Glomerular visceral epithelial cell (primary cell): ENCODE measurements around the gene UBA6.
A peak's percentile ranks its signal among the peaks of the same experiment; 100 is the strongest.
"Not testable (repeated sequence)": the region's sequence is repeated elsewhere in the genome, so short reads cannot be mapped to it uniquely, and the experiment has no call there.

Source experiments
- DNase-seq: peaks from one replicate; pipeline ENCODE4 v3.0.0-alpha.2; 2016; ENCODE audit errors: extremely low spot score

UBA6 gene

DNA sequence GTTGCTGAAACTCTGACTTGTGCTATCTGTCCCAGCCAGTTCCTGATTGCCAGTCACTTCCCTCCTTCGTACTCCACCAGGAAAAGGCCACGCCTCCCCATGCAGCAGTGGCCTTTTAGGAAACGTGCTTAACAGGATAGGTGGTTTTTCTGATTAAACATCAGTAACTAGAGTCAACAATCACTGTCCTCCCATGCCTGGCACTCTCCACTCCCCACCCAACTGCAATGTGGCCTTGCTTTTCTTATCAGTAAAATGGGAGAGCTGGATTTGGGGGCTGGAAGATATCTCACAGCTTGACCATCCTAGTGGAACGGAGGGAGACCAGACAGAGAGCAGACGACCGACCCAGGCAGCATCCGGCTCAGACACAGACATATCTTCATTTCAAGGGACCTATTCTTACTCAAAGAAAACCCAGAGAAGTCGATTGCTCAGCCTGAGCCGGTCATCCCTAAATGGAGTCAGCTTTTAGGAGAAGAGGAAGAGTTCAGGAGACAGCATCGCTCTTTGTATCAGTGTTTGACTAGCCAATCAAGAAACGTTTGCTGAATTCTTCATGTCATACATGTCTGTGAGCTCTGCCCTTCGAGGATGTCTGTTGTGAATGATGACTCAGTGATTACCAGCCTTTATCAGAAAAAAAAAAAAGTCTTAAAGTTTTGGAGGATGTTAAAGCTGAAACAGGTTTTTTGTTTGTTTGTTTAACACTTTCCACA lies 12.7 kb upstream of the UBA6 start:
- DNase-seq: peak; percentile 56

DNA sequence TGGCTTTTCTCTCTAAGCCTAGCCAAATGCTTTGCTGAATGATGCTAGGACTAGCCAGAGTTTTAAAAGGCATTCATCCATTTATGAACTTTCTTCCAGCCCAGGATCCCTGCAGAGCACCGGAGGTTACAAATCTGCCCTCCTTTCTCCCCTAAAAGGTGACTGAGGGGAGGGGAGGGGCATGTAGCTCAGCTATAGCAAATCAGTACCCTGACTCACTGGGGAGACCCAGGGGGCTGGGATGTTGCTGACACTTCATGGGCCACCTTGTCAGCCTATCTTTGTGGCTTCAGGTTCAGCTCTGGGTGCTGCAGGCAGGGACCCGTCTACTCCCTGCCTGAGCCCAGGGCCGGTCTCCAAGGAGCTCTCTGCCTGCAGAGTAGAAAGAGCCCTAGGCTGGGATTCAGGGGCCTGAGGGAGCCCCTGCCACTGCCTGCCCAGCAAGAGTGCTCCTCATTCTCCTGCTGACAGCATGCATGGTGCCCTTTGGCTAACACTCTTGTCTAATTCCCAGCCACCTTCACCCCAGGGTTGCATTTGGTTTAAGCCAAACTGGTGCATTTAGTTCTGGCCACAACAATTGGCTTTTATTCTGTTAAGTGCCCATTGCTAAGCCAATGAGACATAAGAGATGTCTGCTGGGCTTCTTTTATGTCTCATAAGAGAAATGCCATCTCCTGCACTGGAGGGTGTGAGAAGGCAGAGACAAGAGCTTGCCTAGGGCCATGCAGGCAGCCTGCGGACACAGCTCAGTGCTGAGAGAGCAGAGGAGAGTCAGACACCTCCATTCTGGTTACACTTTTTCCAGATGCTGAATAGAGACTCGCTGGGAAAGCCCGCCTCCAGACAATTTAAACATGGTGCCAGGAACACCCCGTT lies 11.9 kb upstream of the UBA6 start:
- DNase-seq: no peak

DNA sequence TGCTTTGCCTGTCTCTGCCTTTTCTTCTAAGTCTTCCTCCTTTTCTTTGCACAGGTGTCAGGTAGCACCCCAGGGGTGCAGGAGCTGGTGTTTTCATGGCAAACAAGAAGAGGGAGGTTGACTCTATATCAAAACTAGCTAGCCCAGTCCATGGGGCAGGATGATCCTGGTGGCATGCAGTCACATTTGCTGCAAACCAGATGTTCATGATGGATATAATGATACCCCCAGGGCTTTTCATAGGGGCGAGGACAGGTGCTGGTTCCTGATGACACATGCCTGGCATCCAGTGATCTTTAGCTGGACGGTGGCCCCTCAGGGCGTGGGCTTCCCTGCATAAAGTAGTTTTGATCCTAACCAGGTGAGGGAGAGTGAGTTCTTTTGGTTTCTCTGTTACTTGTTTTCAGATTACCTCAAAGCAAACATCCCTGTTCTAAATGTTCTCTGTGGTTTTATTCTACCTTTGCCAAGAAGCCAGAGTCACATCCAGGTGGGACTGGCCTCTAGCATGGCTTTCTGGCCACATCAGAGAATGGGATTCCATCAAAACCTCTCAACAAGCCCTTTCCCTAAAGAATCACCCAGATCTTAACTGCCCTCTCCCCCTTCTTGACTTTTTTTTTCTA lies 11.2 kb upstream of the UBA6 start:
- DNase-seq: no peak

DNA sequence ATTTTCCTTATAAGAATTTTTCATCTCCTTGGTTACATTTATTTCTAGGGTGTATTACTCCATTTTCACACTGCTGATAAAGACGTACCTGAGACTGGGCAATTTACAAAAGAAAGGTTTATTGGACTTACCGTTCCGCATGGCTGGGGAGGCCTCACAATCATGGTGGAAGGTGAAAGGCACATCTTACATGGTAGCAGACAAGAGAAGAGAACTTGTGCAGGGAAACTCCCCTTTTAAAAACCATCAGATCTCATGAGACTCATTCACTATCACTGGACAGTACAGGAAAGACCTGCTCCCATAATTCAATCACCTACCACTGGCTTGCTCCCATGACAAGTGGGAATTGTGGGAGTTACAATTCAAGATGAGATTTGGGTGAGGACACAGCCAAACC lies 5.7 kb upstream of the UBA6 start:
- not testable (repeated sequence) for DNase-seq

DNA sequence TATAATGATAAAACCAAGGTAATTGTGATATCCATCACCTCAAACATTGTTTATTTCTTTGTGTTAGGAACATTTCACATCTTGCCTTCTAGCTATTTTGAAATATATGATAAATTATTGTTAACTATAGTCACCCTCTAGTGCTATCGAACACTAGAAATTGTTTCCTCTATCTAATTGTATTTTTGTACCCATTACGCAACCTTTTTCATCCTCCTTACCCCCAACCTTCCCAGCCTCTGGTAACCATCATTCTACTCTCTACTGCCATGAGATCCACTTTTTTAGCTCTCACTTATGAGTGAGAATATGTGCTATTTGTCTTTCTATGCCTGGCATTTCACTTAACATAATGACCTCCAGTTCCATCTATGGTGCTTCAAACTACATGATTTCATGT lies 3.9 kb upstream of the UBA6 start:
- no peak for DNase-seq

DNA sequence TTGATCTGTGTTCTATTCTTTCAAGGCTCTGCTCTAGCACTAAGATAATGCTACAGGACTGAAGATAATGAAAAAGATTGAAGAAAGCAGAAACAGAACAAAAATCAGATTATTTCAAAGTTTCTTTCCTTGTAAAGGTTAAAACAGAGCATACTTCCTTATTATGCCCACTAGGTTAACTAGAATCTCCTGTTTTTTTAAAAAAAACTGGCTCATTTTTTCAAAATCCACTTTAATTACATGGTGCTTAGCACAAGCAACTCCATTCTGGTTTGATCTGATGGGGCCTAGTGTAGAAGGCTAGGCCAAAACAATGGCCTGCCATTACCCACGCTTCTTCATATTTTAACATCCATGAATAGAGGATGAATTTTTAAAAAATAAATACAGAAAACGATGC lies 1.2 kb upstream of the UBA6 start:
- no peak for DNase-seq

DNA sequence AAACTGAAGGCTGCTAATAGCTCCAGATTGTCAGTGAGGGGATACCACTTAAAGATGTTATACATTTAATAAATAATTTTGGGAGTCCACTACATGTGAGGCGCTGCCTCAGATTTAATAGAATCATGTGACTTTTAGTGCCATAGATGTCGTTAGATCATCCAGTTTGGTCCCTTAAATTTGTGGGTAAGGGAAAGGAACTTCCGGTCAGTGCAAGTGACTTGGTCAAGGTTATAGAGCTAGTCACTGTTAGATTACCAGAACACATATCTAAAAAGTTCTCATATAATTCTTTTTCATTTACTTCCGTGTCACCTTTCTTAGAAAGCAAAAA lies 529 bp upstream of the UBA6 start:
- no peak for DNase-seq

DNA sequence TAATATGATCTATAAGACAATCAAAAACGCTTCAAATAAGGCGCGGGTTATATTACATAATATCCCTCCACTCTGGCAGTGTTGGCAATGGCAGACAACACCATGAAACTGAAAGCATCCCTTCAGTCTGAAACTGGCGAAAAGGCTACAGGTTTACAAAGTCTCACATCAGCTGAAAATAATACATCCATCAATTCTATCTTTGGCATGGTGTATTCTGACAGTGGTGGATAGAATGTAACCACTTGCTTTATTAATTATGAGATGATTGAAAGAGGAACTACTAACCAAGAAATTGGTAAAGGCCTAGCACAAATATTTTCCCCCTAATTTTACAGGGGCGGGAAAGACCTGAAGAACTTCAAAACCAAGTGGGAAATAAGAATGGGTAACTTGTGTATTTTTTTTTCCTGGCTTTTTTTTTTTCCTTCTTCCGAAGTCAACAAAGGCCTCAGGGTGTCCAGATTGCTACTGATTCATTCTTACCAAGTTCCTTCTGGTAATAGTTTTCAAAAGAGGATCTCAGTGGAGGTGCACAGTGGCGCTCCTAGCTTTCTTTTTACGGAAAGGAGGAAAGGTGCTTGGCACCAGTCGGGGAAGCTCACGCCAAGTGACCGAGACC lies 728 bp downstream of the UBA6 start:
- peak; percentile 18 for DNase-seq

DNA sequence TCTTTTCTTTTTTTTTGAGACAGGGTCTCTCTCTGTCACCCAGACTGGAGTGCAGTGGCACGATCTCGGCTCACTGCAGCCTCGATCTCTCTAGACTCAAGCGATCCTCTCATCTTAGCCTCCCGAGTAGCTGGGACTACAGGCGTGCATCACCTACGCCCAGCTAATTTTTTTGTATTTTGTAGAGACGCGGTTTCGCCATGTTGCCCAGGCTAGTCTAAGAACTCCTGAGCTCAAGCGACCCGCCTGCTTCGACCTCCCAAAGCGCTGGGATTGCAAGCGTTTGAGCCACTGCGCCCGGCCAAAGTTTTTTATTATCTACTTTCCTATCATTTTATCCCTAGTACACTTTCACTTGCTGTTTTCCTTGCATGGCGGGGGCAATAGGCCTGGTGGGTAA lies 1.4 kb downstream of the UBA6 start:
- DNase-seq: no peak

DNA sequence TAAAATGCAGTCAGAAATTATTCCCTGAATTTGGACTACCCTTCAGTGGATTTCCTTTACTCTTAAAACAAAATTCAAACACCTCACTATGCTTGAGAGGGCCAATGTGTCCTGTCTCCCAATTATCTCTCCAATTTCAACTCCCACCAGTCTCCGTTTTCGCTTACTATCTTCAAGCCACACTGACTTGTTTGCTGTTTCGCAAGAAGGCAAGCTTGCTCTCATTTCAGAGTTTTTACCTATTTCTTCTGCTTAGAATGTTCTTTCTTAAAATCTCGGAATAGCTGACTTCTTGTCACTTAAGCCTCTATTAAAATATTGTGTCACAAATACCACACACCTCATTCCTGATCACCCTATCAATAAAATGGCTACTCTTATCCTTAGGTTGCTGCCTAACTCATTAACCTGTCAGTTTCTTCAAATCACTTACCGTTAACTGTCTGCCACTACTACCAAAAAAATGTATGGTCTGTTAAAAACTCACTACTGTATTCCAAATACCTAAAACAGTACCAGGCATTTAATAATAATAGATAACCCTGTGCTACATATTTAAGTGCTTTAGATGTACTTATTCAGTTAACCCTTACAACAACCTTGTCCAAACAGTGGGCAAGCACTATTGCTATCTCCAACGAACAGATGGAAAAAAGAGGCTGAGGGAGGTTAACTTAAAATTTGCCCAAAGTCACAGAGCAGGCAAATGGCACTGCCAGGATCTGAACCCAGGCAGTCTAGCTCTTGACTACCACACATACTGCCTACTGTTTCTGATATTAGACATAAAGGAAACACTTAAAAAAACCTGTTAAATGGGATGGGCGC lies 2.9 kb downstream of the UBA6 start:
- no peak for DNase-seq

DNA sequence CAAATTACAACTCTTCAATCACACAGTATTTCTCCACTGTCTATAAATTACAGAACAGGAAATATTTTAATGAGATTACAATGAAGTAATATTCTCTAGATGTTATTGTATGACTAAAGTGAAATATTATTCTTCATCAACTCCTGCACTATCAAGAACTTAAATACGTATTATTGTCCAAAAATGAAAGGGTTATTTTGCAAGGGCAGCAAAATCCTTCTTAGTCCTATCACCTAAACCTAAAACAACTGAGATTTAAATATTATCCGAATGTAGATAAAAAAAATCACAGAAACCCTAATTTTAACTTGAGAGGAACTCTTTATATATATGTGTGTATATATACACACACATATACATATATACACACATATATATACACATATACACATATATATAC lies 4.9 kb downstream of the UBA6 start:
- DNase-seq: no peak

DNA sequence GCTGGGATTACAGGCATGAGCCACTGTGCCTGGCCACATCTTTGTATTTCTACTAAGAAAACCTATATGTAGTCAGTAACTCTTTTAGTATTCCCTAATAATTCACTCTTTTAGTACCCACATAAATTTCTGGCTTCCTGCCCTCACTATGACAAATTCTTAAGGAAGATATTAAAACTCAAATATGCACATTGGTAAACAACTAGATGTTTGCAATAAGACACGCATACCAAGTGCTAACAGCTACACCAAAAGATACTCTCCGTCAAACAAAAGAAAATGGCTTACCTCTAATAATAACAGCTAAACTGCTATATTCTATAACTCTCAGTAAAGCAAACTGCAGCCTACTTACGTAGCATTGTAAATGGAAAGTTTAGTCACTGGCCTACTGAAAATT lies 6.3 kb downstream of the UBA6 start:
- no peak for DNase-seq

DNA sequence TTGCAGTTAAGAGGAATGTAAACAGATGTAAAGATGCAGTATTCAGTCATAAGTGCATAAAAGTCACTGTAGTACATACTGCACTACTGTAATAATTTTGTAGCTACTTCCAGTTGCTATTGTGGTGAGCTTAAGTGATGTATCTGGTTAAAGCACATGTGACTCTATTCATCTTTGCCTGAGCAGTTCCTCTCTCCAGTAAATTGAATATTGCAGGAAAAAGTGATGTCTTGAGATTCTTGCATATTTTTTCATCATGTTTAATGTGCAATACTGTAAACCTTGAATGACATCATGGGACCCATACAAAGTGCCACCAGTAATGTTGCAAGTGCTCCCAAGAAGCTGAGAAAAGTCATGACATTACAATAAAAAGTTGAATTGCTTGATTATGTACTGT lies 9.6 kb downstream of the UBA6 start:
- DNase-seq: no peak

DNA sequence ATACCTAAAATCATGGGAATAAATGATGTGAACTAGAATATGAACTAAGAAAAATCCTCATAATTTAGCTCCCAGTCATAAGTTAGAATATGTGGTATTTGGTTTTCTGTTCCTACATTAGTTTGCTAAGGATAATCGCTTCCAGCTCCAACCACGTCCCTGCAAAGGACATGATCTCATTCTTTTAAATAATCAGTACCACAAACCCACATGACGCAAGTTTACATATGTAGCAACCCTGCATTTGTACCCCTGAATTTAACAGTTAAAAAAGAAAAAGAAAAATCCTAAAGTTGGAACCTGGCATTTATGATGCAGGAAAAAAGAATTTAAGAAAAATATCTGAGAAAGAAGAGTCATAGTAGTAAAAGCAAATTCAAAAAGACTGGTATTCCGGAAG lies 13.3 kb downstream of the UBA6 start:
- peak; percentile 26 for DNase-seq

DNA sequence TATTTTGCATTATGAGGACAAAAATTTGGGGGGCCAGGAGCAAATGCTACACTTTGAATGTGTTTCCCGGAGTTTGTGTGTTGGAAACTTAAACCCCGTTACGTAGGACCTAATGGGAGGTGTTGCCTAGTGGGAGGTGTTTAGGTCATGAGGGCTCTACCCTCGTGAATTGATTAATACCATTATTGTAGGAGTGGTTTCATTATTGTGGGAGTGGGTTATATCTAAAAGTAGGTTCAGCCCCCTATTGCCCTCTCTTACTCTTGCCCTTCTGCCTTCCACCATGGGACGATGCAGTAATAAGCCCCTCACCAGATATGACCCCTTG lies 15.5 kb downstream of the UBA6 start:
- DNase-seq: no peak

DNA sequence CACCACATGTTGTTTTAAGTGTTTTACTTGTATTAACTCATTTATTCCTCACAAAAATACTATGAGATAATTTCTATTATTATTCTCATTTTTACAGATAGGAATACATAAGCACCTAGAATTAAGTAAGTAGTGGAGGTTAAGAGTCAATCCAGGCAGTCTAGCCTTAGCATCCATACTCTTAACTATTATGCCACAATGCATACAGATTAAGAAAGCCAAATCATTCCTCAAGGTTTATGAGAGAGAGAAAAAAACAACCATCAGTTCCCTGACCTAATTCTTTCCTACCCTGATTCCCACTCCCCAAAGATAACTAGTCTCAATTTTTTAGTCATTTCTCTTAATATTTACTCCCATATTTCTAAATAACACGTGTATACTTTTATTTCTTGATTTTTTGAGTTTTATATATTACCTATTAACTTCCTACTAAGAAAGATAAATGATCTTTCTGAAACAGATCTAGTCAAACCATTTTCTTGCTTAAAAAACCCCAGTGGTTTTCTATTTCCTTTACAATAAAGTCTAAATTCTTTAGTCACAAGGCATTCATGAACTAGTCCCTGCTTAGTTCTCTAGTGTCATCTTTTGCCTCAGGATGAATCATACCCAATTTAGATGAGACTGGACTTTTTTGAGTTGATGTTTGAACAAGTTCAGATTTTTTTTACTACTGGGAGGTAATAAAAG lies 16.0 kb downstream of the UBA6 start:
- peak; percentile 28 for DNase-seq

DNA sequence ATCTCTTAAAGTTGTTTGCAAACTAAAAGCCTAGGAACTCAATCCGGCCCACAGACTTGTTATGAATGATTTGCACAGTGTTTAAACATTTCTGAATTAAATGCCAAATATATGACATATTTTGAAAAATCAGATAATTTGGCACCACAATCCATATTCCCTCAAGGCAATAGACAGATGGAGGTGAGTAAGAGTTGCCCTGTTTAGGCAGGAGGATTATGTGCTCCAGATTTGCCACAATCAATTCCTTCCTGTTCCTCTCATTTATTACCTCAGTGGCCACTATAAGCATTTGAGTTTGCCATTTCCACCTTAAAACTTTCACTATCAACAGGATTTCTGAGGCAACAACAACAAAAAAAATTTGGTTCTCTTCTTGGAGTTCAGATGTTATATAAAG lies 18.7 kb downstream of the UBA6 start:
- DNase-seq: no peak

DNA sequence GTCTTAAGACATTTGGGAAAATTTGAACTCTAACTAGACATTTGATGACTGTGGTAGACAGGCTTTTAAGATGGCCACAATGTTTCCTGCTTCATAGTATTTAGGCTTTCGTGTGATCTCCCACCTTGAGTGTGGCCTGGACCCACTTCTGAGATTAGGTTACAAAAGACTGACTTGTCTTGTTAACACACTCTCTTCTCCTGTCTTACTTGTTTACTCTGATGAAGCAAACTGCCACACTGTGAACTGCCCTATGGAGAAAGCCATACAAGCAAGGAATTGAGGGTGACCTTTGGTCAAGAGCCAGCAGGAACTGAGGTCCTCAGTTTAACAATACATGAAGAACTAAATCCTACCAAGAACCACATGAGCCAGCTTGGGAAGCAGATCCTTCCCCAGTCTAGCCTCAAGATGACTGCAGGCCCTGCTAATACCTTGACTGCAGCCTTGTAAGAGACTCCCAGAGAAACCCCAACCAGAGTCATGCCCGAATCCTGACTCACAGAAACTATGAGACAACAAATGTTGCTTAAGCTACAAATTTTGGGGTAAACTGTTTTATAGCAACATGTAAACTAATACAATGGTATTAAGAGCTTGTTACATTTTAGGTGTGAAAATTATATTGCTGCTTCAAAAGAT lies 20.3 kb downstream of the UBA6 start:
- DNase-seq: peak; percentile 8

DNA sequence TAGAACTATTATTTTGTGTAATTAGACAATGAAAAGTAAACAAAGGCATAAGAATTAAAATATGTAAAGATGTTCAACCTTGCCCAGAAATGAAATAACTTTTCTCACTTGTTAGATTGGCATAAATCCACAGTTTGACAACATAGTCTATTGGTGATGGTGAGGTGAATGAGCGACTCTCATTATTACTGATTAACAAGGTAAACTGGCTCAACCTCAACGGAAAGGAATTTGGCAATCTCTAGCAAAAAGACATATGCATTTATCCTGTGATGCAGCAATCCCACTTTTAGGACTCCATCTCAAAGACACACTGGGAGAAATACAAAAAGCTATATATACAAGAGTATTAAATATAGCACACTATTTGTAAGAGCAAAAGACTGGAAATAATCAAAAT lies 22.3 kb downstream of the UBA6 start:
- peak; percentile 62 for DNase-seq

DNA sequence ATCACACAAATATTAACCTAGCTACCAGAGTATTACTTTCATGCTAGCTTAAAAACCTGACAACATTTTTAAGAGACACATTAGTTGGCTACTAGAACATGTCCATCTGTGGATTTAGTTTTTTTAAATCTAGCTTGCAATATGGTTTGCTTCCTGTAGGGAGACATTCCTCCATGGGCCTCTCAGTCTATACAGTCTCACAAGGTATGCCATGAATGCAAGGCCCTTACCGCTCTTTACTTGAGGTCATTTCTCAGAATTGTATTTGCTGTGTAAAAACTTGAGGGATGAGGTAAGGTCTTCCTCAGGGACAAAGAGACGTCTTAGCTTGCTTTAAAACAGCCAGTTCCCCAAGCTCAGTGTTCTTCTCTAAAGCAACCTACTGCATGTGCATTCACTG lies 26.9 kb downstream of the UBA6 start:
- no peak for DNase-seq

DNA sequence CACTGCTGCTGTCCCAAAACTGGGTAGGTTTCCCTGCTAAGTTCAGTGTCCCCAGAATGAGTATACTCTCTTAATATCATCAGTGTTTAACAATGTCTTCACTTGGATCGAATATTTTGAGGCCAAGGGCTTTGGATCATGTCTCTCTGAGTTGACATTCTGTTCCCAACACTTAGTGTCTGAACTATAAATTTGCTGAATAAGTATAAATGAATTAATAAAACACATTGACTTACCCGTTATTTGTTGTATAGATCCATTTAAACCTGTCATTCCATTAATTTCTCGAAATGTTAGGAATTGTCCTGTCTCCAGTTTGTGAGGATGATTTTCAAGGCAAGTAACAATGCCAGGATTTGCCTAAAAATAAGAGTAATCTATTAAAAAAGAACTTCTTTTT lies 32.6 kb downstream of the UBA6 start:
- no peak for DNase-seq
